OCI-LY3 (cell line): Measurements from ENCODE around the gene P2RY8.

Experiments used
- CTCF ChIP-seq: fragments of 200-600, 300-600 bp; sonication (generic); IDR thresholded peaks from 2 replicates; pipeline ENCODE4 v1.5.1; 2014; ENCODE audit warnings: antibody characterized with exemption, low read length, low read depth
- EZH2phosphoT487 ChIP-seq: fragments of 200-600 bp; shearing (Covaris generic); IDR thresholded peaks from 2 replicates; pipeline ENCODE4 v1.6.1; 2018; ENCODE audit warnings: antibody characterized with exemption, mixed run types, low read depth

- TF ChIP-seq CTCF (no peak), EZH2phosphoT487 (no peak)
These were observed 2.5 kb downstream of the P2RY8 start for GRCh38 chrX:1534301-1535168.
